ENCODE results near the gene SLC9A1. TPM values are rescaled to one million over a fixed set of nuclear protein-coding genes. Genes with fewer than 3 reads are reported as not detected.

Gene SLC9A1
- total and polyA plus RNA-seq, 2 experiments from 2014 or later = 13.9 to 19.4 TPM

DNA sequence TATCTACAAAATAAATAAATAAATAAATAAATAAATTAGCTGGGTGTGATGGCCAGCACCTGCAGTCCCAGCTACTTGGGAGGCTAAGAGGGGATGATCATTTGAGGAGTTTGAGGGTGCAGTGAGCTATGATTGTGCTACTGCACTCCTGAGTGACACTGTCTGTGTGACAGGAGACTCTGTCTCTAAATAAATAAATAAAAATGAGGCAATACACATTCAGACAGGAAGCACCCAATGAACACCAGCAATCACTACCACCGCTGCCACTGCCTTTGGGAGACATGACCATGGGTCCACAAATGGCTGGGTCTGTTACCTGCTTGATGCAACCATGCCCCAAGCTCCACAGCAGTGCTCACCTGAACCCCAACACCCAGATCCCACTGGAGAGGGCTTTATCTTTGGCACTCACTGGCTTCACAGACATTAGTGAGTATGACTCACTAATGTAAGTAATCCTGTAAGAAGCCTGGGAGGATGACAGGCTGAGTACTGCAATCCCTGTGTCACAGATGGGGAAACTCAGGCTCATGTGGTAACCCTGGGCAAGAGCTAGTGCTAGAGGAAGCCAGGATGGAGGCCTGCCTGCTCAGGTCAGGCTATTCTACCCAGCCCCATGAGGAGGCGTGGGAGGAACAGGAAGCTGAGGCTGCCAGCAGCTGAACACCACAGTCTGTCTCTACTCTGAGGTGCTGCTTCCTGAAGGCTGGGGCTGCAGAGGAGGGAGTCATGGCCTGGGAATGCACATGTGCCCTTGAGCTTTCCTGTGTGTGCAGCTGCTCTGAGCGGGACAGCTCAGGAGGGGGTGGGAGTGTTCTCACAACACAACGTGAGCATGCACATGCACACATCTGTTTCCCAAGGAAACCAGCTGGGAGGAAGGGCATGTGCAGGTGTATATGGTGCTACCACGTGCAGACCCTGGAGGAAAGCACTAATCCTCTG is 43.0 kb downstream of the SLC9A1 start:
- DNase-seq (ENCODE audit: low read depth in 1 of 2, low spot score in 1 of 2) = peak; percentile 39 to 100
- Histone ChIP-seq H3K4me3 (no peak overlapping the region), H3K27me3 (no peaks in the 10 kb centered on the region), H3K36me3 (no peaks in the 10 kb centered on the region), H3K4me1 (ENCODE audit: low read depth) (no peaks in the 10 kb centered on the region), H3K27ac (no peak overlapping the region), H3K9me3 (ENCODE audit: low read depth) (no peaks in the 10 kb centered on the region)
- TF ChIP-seq, protein P1, sequence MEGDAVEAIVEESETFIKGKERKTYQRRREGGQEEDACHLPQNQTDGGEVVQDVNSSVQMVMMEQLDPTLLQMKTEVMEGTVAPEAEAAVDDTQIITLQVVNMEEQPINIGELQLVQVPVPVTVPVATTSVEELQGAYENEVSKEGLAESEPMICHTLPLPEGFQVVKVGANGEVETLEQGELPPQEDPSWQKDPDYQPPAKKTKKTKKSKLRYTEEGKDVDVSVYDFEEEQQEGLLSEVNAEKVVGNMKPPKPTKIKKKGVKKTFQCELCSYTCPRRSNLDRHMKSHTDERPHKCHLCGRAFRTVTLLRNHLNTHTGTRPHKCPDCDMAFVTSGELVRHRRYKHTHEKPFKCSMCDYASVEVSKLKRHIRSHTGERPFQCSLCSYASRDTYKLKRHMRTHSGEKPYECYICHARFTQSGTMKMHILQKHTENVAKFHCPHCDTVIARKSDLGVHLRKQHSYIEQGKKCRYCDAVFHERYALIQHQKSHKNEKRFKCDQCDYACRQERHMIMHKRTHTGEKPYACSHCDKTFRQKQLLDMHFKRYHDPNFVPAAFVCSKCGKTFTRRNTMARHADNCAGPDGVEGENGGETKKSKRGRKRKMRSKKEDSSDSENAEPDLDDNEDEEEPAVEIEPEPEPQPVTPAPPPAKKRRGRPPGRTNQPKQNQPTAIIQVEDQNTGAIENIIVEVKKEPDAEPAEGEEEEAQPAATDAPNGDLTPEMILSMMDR (IDR thresholded peaks at IDR 0.05; ENCODE audit: low read depth, low read length) = peak; percentile 21

DNA sequence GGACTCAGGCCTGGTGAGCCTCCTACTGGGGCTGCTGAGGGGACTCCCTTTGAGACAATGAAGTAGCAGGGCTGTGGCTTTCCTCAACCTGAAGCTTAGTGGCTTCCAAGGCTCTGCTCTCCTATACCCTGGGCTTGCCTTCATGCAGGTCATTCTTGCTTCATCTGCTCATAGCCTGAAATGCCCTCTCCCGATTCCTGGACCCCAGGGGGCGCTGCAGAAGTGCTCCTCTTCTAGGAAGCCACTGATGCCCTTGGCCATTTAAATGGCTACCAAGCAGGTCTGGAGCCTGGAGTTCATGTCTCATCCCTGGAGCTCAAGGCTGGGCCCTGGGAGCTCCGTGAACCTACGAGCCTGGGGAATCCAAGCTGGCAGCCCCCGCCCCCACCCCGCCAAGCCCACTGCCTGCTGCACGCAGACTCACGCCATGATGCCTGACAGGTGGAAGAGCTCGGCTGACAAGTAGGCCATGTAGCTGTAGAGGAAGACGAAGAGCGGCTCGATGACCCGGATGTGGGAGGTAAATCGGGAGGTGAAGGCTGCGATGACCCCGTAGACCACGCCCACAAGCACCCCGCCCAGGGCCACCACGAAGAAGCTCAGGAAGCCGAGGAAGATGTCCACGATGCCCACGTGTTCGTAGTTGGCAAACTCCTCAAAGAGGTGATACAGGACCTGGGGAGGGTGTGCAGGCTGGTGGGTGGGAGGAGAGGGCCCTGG is 45.7 kb downstream of the SLC9A1 start:
- Histone ChIP-seq H3K4me3 (no peak overlapping the region), H3K27ac (no peak overlapping the region), H3K36me3 (no peaks in the 10 kb centered on the region), H3K27me3 (no peaks in the 10 kb centered on the region), H3K9me3 (ENCODE audit: low read depth) (no peaks in the 10 kb centered on the region), H3K4me1 (ENCODE audit: low read depth) (no peaks in the 10 kb centered on the region)
- DNase-seq (ENCODE audit: low read depth in 1 of 2, low spot score in 1 of 2) = peak; percentile 29 to 36
- TF ChIP-seq, protein P1 (IDR thresholded peaks at IDR 0.05; ENCODE audit: low read depth, low read length) = peak; percentile 23

DNA sequence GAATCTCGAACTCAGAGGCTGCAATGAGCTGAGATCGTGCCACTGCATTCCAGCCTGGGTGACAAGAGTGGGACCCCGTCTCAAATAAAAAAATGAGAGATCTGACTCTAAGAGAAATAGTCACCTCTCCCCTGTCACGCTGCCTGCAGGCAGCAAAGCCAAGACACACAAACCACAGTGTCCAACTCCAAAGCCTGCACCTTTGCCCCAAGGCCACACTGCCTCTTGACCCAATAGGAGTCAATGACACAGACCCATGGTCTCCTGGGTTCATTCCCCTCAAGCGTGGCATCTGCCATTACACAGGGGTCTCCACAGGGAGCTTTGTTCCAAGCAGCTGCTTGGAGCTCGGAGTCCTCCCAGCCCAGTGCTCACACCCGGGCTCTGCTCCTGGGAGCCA is 46.3 kb downstream of the SLC9A1 start:
- no peaks in the 10 kb centered on the region for H3K4me1 ChIP-seq (ENCODE audit: low read depth)
- no peaks in the 10 kb centered on the region for H3K9me3 ChIP-seq (ENCODE audit: low read depth)
- no peak overlapping the region for H3K4me3 ChIP-seq
- no peaks in the 10 kb centered on the region for H3K36me3 ChIP-seq
- no peak for DNase-seq (ENCODE audit: low read depth in 1 of 2, low spot score in 1 of 2)
- H3K27me3 ChIP-seq = no peaks in the 10 kb centered on the region
- no peak overlapping the region for H3K27ac ChIP-seq
- TF ChIP-seq, protein P1 (IDR thresholded peaks at IDR 0.05; ENCODE audit: low read depth, low read length) = no peak

DNA sequence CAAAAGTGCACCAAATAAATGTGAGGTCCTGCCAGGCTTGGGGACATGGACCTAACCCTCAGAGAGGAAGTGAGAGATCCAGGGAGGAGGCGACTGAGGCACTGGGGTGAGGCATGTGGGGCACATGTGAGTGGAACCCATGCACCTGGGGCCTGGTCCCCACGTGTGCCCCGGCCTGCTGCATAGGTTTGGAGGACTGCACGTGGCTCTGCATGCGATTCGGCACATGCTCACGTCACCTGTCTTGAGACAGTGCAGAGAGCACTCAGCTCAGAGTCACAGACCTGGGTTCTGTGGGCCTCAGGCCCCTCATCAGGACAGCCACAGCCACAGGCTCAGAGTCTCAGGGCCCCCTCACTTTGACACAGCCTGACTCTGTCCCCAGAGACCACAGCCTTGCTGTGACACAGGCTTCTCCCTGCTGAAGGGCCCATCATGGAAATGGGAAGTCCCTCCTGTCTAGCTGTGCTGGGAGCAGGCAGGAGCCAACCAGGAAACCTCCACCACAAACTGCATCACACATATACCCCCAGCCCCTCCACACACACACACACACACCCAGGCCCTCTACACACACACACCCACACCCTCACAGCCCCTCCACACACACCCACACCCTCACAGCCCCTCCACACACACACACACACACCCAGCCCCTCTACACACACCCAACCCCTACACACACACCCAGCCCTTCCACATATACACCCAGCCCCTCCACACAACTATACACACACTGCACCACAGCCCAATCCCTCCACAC is 48.2 kb downstream of the SLC9A1 start:
- Histone ChIP-seq H3K4me3 (no peak overlapping the region), H3K27ac (no peak overlapping the region), H3K27me3 (no peaks in the 10 kb centered on the region), H3K9me3 (ENCODE audit: low read depth) (no peaks in the 10 kb centered on the region), H3K4me1 (ENCODE audit: low read depth) (peaks cover 7% of the 10 kb centered on the region), H3K36me3 (no peaks in the 10 kb centered on the region)
- TF ChIP-seq, protein P1 (IDR thresholded peaks at IDR 0.05; ENCODE audit: low read depth, low read length) = no peak
- no peak for DNase-seq (ENCODE audit: low read depth in 1 of 2, low spot score in 1 of 2)

DNA sequence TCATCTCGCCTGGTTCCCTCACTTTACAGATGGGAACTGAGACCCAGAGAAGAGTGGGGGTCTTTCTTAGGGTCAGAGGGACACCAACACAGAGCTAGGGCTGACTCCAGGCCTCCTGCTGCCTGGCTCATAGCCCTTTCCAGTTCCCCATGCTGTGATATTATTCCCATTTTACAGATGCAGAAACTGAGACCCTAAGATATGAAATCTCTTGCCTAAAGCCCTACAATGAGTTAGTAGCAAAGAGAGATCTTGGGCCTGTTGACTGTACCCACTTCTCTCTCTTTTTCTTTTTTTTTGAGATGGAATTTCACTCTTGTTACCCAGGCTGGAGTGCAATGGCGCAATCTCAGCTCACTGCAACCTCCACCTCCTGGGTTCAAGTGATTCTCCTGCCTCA is 49.9 kb downstream of the SLC9A1 start:
- H3K4me1 ChIP-seq (ENCODE audit: low read depth) = peaks cover 15% of the 10 kb centered on the region
- TF ChIP-seq, protein P1 (IDR thresholded peaks at IDR 0.05; ENCODE audit: low read depth, low read length) = no peak
- H3K27ac ChIP-seq = no peak overlapping the region

More for the DNA sequence above, 49.9 kb downstream of the SLC9A1 start:
- Histone ChIP-seq H3K4me3 (no peak overlapping the region), H3K36me3 (no peaks in the 10 kb centered on the region), H3K9me3 (ENCODE audit: low read depth) (no peaks in the 10 kb centered on the region), H3K27me3 (no peaks in the 10 kb centered on the region)
- DNase-seq (ENCODE audit: low read depth in 1 of 2, low spot score in 1 of 2) = no peak
